ENCODE data around the gene FTCD. TPM values are rescaled to one million over a fixed set of nuclear protein-coding genes. Genes with fewer than 3 reads are reported as not detected.

Gene FTCD
- total and polyA plus RNA-seq, 10 of the 15 experiments (the other 5 are each of a cell fraction or from before 2014, with no cell fraction given): 0.27 to 0.28 TPM; not detected in 8

- RAD21 ChIA-PET (ENCODE audit: unreplicated experiment): no interaction called here
- TF ChIP-seq KAT2A (conservative IDR thresholded peaks at IDR 0.05; ENCODE audit: control insufficient read depth, low read depth, low read length): no peak
- no peak for TF ChIP-seq EED (IDR thresholded peaks at IDR 0.05; ENCODE audit: low read depth)
- no peak for TF ChIP-seq PKNOX1 (IDR thresholded peaks at IDR 0.05)
- TF ChIP-seq HDAC2 (IDR thresholded peaks at IDR 0.05): no peak
- no peak for TF ChIP-seq RAD51 (IDR thresholded peaks at IDR 0.05)
- no peak for TF ChIP-seq ZNF622 (IDR thresholded peaks at IDR 0.05)
- TF ChIP-seq TCF7 (IDR thresholded peaks at IDR 0.05; ENCODE audit: borderline replicate concordance): no peak
- TF ChIP-seq FOXK2 (IDR thresholded peaks at IDR 0.05): no peak
- TF ChIP-seq NFIC (IDR thresholded peaks at IDR 0.05; ENCODE audit: low read depth, low read length): no peak
- TF ChIP-seq ZBTB40 (IDR thresholded peaks at IDR 0.05; ENCODE audit: borderline replicate concordance): no peak
- no peak for TF ChIP-seq ZBTB11 (CRISPR knock-in tag; IDR thresholded peaks at IDR 0.05)
- no peak for TF ChIP-seq KDM1A (IDR thresholded peaks at IDR 0.05; ENCODE audit: borderline replicate concordance)
- TF ChIP-seq NRF1 (conservative IDR thresholded peaks at IDR 0.05; ENCODE audit: low read depth, low read length): no peak
- TF ChIP-seq ZNF24 (IDR thresholded peaks at IDR 0.05): no peak
These were observed 36.6 kb upstream of the FTCD start for GRCh38 chr21:46191686-46192575.

More at GRCh38 chr21:46191686-46192575, 36.6 kb upstream of the FTCD start:
- intact Hi-C loops (cut with micrococcal nuclease; ENCODE audit: unreplicated experiment) (no loop called here), in situ Hi-C loops (cut with MboI) (no loop called here)
- no peaks in the 10 kb centered on the region for H3K9me3 ChIP-seq (replicated peaks; ENCODE audit: control insufficient read depth, insufficient read depth, low read length)
- CTCF ChIA-PET: no interaction called here
- H3K36me3 ChIP-seq (ENCODE audit: control insufficient read depth in 2 of 2, insufficient read depth in 2 of 2, low read length in 1 of 2): peaks cover 11 to 16% of the 10 kb centered on the region in 2 experiments
- no peak overlapping the region for H3K4me3 ChIP-seq
- no peaks in the 10 kb centered on the region for H4K20me1 ChIP-seq (ENCODE audit: control insufficient read depth, insufficient read depth)
- H3K9ac ChIP-seq (ENCODE audit: control insufficient read depth, insufficient read depth, low read length): no peak overlapping the region
- H3K79me2 ChIP-seq (ENCODE audit: control insufficient read depth, insufficient read depth, low read length): no peaks in the 10 kb centered on the region
- FAIRE-seq (no peak), DNase-seq (ENCODE audit: low read depth, low spot score) (no peak), ATAC-seq (no peak)
- WGBS (ENCODE audit: insufficient coverage, insufficient replicate concordance, low lambda C conversion rate, missing lambda C conversion rate): 92% methylated on average over 20 of the region's 20 CpGs
- no peaks in the 10 kb centered on the region for H3K27me3 ChIP-seq (replicated peaks in 1 of 2; ENCODE audit: control insufficient read depth in 2 of 2, insufficient read depth in 2 of 2, low read length in 1 of 2)
- no peaks in the 10 kb centered on the region for H3K4me1 ChIP-seq (ENCODE audit: control insufficient read depth, insufficient read depth, low read length)
- H3K27ac ChIP-seq (ENCODE audit: control insufficient read depth, insufficient read depth): no peak overlapping the region
- SMC1A ChIA-PET (ENCODE audit: uncharacterized antibody, unreplicated experiment): no interaction called here
- H2AFZ ChIP-seq (ENCODE audit: control insufficient read depth, low read depth, low read length): no peak overlapping the region
- POLR2A ChIA-PET: no interaction called here
- no peak overlapping the region for H3K4me2 ChIP-seq (ENCODE audit: control insufficient read depth, insufficient read depth)
- BruUV-seq (replicated peaks): no TSS peak

Data from GM12878 (cell line).